Stromal cell of bone marrow (primary cell): Measurements from ENCODE around the gene ANKS6.

Source experiments
- DNase-seq: peaks from one replicate; pipeline ENCODE4 v3.0.0-alpha.2; 2012; ENCODE audit warnings: low read depth

The ANKS6 gene

DNA sequence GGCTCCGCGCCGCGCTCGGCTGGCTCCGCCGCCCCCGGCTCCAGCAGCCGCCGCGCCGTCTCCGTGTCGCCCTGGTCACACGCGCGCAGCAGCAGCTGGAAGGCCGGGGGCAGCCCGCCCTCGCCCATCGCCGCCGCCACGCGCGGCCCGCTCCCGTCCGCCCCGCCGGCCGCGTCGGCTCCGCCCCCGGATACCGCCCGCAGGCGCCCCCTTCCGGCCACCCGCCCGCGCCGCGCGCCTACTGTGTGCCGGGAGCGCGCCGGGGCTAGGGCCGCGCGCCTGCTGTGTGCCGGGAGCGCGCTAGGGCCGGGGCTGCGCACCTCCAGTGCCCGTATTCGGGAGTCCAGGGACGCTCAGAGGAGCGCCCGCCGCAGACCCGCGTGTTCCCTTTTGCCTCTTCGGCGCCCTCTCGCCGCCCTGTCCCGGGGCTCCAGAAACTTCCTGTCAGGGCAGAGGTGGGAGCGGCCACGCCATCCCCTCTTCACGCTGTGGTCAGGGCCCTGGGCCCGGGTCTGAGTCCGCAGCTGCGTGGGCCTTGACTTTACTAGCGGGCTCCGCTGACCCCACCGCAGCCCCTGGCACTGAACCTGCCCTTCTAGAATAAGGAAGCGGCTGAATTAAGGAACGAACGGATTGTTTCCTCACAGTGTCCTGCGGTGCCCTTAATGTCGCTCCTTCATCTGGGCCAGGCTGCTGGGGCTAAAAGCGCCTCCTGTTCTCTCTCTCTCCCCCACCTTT is at the start of gene ANKS6:
Gene ANKS6, minus strand, starts transcription at position 192 of the 738 bp plus-strand sequence. Its CDS starts 64 bp downstream, at position 128.
- peak; percentile 61 for DNase-seq

- DNase-seq: no peak
Observed at GRCh38 chr9:98846081-98846480, 49.7 kb upstream of the ANKS6 start.

DNA sequence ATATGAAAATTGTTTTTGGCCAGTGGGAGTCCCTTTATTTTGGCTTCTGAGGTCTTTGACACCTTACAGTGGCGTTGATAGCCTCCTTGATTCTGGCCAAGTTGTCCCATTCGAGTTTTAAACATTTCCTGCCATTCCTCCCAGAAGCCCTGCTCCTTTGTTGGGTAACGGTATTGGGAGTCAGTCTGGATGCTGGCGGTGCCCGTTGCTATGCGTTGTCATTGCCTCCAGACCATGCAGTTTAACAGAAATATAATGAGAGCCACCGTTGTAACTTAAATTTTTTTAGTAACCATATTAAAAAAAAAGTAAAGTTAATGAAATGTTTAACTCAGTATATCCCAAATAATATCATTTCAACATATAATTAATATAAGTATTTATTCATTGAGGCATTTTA is 46.2 kb upstream of the ANKS6 start:
- DNase-seq: no peak

GRCh38 chr9:98839724-98840123 is 43.4 kb upstream of the ANKS6 start:
- DNase-seq: no peak

GRCh38 chr9:98838868-98839565 is 42.7 kb upstream of the ANKS6 start:
- no peak for DNase-seq

DNA sequence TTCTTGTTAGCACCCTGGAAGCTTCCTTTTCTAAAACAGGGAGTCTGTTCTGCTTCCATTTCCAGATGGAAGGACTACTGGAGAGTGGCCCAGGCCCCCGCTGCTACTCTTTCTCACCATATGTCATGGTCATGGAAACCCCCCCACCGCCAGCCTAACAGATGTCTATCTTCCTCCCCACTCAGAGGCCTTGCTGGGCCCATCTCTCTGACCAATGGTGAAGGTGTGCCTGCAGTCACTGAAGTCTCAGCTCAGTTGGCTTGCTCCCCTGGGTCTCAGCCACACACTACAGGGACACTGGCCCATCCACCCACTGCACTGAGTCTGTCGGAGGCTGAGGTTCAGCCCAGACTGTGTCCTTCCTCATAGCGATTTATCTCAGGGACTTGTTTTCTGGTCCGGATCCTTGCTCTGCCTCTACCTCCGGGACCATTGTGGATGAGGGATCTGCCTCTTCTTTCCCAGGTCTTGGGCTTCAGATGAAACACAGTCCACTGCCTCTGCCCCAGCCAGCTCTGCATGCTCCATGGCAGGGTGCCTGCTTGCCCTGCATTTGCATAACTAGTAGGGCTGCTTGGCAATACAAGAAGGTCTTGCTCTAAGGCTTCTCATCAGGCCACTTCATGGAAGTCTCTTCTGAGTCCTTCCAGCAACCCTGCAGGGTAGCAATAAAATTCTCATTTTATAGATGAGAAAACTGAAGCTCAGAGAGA is 42.0 kb upstream of the ANKS6 start:
- no peak for DNase-seq

DNA sequence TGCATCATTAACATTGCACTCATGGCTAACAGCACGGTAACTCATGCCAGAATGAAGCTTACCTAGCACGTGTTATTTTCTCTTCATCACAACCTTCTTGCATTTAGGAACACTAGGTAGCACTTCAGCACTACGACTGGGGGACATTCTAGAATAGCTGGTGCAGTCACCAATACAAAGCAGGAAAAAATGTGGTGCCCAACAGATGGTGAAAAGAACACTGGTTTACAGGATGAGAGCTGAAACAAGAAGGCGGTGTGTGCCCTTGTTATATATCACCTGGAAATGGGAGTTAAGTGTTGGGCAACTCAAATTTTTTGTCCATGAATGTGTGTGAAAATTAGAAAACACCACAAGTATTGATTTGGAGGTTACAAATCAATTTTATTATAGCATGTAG is 41.2 kb upstream of the ANKS6 start:
- DNase-seq: no peak

- no peak for DNase-seq
Observed at GRCh38 chr9:98836206-98836605, 39.9 kb upstream of the ANKS6 start.

- no peak for DNase-seq
Observed at GRCh38 chr9:98834386-98834785, 38.0 kb upstream of the ANKS6 start.

GRCh38 chr9:98833090-98833956 is 37.0 kb upstream of the ANKS6 start:
- no peak for DNase-seq

- DNase-seq: no peak
Observed at GRCh38 chr9:98832768-98833089, 36.4 kb upstream of the ANKS6 start.

DNA sequence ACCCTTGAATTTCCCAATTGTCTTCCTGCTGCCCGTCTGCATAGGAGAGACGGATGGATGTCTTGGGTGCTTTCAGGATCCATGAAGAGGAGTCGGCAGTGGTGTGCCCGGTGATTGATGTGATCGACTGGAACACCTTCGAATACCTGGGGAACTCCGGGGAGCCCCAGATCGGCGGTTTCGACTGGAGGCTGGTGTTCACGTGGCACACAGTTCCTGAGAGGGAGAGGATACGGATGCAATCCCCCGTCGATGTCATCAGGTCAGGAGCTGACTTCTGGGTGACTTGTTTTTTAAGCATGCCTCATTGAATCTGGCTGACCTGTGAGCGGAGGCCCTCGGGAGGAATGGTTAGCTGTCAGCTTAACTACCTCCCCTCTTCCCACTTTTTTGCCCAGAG is 35.3 kb upstream of the ANKS6 start:
- DNase-seq: no peak

DNA sequence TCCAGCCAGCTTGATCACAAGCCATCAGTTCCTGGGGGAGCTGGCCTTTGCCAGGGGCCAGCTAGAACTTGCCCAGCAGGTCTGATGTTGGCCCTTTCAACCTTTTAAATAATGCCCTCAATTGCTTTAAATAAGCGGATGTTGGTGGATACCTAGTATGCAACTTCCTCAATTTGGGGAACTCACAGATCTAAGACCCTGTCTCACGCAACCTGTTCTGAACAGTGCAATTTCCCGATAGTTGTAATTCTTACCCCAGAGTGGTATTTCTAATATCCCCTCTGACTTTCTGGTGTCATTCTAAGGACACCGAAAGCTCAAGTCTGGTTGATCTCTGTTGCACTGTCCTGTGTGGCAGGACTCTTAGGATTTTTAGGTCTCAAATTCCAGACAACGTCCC is 34.2 kb upstream of the ANKS6 start:
- no peak for DNase-seq

DNA sequence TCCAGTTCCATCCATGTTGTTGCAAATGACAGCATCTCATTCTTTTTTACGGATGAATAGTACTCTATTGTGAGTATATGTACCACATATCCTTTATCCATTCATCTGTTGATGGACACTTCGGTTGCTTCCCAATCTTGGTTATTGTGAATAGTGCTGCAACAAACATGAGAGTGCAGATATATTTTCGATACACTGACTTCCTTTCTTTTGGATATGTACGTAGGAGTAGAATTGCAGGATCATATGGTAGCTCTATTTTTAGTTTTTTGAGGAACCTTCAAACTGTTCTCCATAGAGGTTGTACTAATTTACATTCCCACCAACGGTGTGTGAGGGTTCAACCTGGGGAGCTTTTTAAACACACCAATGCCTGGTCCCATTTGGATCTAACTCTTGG is 33.4 kb upstream of the ANKS6 start:
- DNase-seq: no peak

- DNase-seq: no peak
Observed at GRCh38 chr9:98826716-98827115, 30.4 kb upstream of the ANKS6 start.

DNA sequence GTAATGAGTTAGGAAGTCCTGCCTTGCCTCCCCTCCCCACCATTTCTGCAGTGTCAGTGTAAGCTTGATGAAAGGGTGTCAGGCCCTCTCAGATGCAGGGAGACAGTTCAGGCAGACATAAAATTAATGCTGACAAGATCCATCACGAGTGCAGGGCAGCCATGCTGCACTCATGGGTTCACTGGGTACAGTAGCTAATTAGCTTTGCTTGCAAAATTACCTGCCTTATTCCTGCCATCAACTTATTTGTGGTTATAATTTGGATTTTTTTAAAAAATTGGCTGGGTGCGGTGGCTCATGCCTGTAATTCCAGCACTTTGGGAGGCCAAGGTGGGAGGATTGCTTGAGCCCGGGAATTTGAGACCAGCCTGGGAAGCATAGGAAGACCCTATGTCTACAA is 29.1 kb upstream of the ANKS6 start:
- DNase-seq: no peak

DNA sequence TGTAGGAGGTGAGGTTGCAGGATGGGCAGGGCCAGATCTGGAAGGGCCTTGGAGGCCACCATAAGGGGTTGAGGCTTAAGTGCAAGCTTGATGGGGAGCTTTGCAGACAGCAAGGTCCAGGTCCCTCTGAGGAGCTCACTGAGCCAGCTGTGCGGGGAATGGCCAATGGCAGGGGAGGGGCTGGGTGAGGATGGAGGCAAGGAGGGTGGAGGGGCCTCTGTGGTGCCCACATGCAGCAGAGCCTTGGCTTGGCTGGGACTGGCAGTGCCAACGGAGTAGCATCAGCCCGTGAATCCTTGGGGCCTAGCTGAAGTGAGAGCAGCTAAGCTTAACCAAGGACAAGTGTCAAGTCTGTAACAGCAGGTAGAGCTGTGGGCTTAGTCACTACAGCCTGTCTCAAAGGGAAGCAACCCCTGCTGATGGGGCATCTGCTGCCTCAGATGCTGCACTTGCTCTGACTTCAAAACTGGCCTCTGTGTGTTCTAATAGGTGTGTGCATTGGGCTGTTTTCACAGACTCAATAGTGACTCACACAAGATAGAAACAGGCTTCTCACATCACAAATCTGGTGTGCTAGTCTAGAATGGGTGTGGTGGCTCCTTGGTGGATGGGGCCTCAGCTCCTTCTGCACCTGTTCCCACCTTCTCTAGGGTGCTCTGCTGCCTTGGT is 27.4 kb upstream of the ANKS6 start:
- DNase-seq: no peak

DNA sequence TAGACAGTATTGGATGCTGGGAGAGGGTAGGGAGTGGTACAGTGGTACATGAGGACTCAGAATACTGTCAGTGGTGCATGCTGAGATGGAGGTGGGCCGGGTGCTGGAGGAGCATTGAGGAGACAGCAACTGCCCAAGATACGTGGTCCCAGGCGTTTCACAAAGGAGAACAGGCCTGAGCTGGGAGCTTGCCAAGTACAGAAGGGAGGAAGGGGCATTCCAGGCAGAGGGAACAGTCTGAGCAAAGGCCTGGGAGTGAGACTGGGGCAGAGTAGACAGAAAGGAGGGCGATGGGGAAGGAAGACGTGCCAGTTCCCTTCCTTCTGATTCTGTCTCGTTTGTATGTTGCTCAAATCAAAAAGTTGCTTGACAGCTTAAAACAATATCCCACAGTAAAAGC is 26.3 kb upstream of the ANKS6 start:
- DNase-seq: no peak

- DNase-seq: no peak
Observed at GRCh38 chr9:98821831-98822230, 25.5 kb upstream of the ANKS6 start.

- DNase-seq: no peak
Observed at GRCh38 chr9:98819231-98819630, 22.9 kb upstream of the ANKS6 start.

- no peak for DNase-seq
Observed at GRCh38 chr9:98818764-98819163, 22.4 kb upstream of the ANKS6 start.
